HEK293 (cell line): Measurements from ENCODE around the gene TRAF3.

Source experiments
- CTCF ChIA-PET: fragments of 350-600 bp; formaldehyde crosslinking; extraction: SDS; loops from one replicate; lab custom pipeline; 2021; ENCODE audit warnings: antibody characterized with exemption; lab: Yijun Ruan, JAX
- POLR2A ChIA-PET: fragments of 300-600 bp; formaldehyde crosslinking; extraction: SDS; loops from one replicate; lab custom pipeline; 2020; ENCODE audit warnings: antibody characterized with exemption, inconsistent platforms; lab: Yijun Ruan, JAX
- H3K27ac ChIP-seq: fragments of 200-500 bp; sonication (Bioruptor generic); 2 replicates; pipeline ENCODE4 v1.5.1; 2014; ENCODE audit warnings: low read depth, low read length, control low read depth, inconsistent platforms; ENCODE audit errors: extremely low read depth
- H3K36me3 ChIP-seq, 2 experiments: fragments of 200-500 bp in 1 of 2; sonication (Bioruptor generic) in 1 of 2; 1 replicate in 1 of 2; 2 replicates in 1 of 2; pipeline ENCODE4 v1.5.1; 2014 to 2017; ENCODE audit warnings: inconsistent platforms in 2 of 2, low read length in 2 of 2; ENCODE audit not compliant: control insufficient read depth in 2 of 2, insufficient read depth in 1 of 2
- H3K4me1 ChIP-seq: fragments of 200-500 bp; sonication (Bioruptor generic); 2 replicates; pipeline ENCODE4 v1.5.1; 2014; ENCODE audit warnings: mild to moderate bottlenecking, low read length, inconsistent platforms; ENCODE audit not compliant: control insufficient read depth, insufficient read depth
- H3K4me3 ChIP-seq: 2 replicates; pipeline ENCODE4 v1.5.1; 2011; ENCODE audit warnings: low read depth, mild to moderate bottlenecking, control low read depth, low read length, moderate library complexity
- H3K9me3 ChIP-seq: fragments of 200-500 bp; sonication (Bioruptor generic); 2 replicates; pipeline ENCODE4 v1.5.1; 2014; ENCODE audit warnings: low read depth, low read length, inconsistent platforms; ENCODE audit not compliant: control insufficient read depth, insufficient read depth
- BCL6B ChIP-seq: fragments of 450-650 bp; formaldehyde crosslinking; IDR thresholded peaks from 2 replicates; pipeline ENCODE4 v1.5.1; 2017; ENCODE audit warnings: missing biosample characterization, missing genetic modification characterization
- OVOL3 ChIP-seq: fragments of 450-650 bp; formaldehyde crosslinking; IDR thresholded peaks from 2 replicates; pipeline ENCODE4 v1.5.1; 2016; ENCODE audit warnings: missing biosample characterization, missing genetic modification characterization
- PRDM2 ChIP-seq: fragments of 450-650 bp; formaldehyde crosslinking; IDR thresholded peaks from 2 replicates; pipeline ENCODE4 v1.5.1; 2016; ENCODE audit warnings: missing biosample characterization, missing genetic modification characterization, borderline replicate concordance
- SETDB1 ChIP-seq: IDR thresholded peaks from one replicate; pipeline ENCODE4 v1.6.1; 2017; ENCODE audit warnings: mild to moderate bottlenecking, low read length, moderate library complexity, mixed read lengths; ENCODE audit not compliant: insufficient read length
- ZBTB7A ChIP-seq: fragments of 450-650 bp; formaldehyde crosslinking; IDR thresholded peaks from 2 replicates; pipeline ENCODE4 v1.5.1; 2016; ENCODE audit warnings: low read depth, missing biosample characterization, missing genetic modification characterization
- ZEB2 ChIP-seq: fragments of 450-650 bp; formaldehyde crosslinking; IDR thresholded peaks from 2 replicates; pipeline ENCODE4 v1.5.1; 2016; ENCODE audit warnings: missing biosample characterization, missing genetic modification characterization
- ZNF146 ChIP-seq: fragments of 450-650 bp; formaldehyde crosslinking; IDR thresholded peaks from 2 replicates; pipeline ENCODE4 v1.5.1; 2016; ENCODE audit warnings: missing biosample characterization, missing genetic modification characterization
- ZNF157 ChIP-seq: fragments of 450-650 bp; formaldehyde crosslinking; IDR thresholded peaks from 2 replicates; pipeline ENCODE4 v1.5.1; 2016; ENCODE audit warnings: missing biosample characterization, missing genetic modification characterization
- ZNF24 ChIP-seq: fragments of 450-650 bp; formaldehyde crosslinking; IDR thresholded peaks from 2 replicates; pipeline ENCODE4 v1.5.1; 2016; ENCODE audit warnings: missing biosample characterization, missing genetic modification characterization
- ZNF26 ChIP-seq: fragments of 450-650 bp; formaldehyde crosslinking; IDR thresholded peaks from 2 replicates; pipeline ENCODE4 v1.5.1; 2016; ENCODE audit warnings: missing biosample characterization, missing genetic modification characterization
- ZNF404 ChIP-seq: fragments of 450-650 bp; formaldehyde crosslinking; IDR thresholded peaks from 2 replicates; pipeline ENCODE4 v1.5.1; 2017; ENCODE audit warnings: missing biosample characterization, missing genetic modification characterization
- ZNF416 ChIP-seq: fragments of 450-650 bp; formaldehyde crosslinking; IDR thresholded peaks from 2 replicates; pipeline ENCODE4 v1.5.1; 2016; ENCODE audit warnings: missing biosample characterization, missing genetic modification characterization
- ZNF48 ChIP-seq: fragments of 450-650 bp; formaldehyde crosslinking; IDR thresholded peaks from 2 replicates; pipeline ENCODE4 v1.5.1; 2016; ENCODE audit warnings: missing biosample characterization, missing genetic modification characterization
- ZNF514 ChIP-seq: fragments of 450-650 bp; formaldehyde crosslinking; IDR thresholded peaks from 2 replicates; pipeline ENCODE4 v1.5.1; 2016; ENCODE audit warnings: missing biosample characterization, missing genetic modification characterization
- ZNF621 ChIP-seq: fragments of 450-650 bp; formaldehyde crosslinking; IDR thresholded peaks from 2 replicates; pipeline ENCODE4 v1.5.1; 2017; ENCODE audit warnings: missing biosample characterization, missing genetic modification characterization
- ZNF623 ChIP-seq: fragments of 450-650 bp; formaldehyde crosslinking; IDR thresholded peaks from 2 replicates; pipeline ENCODE4 v1.5.1; 2016; ENCODE audit warnings: missing biosample characterization, missing genetic modification characterization
- ZNF658 ChIP-seq: fragments of 450-650 bp; formaldehyde crosslinking; IDR thresholded peaks from 2 replicates; pipeline ENCODE4; 2016; ENCODE audit warnings: missing biosample characterization, missing genetic modification characterization
- ZNF707 ChIP-seq: fragments of 450-650 bp; formaldehyde crosslinking; IDR thresholded peaks from 2 replicates; pipeline ENCODE4 v1.5.1; 2016; ENCODE audit warnings: missing biosample characterization, missing genetic modification characterization
- ZNF843 ChIP-seq: fragments of 450-650 bp; formaldehyde crosslinking; IDR thresholded peaks from 2 replicates; pipeline ENCODE4 v1.5.1; 2016; ENCODE audit warnings: missing biosample characterization, missing genetic modification characterization
- ZSCAN23 ChIP-seq: fragments of 450-650 bp; formaldehyde crosslinking; IDR thresholded peaks from 2 replicates; pipeline ENCODE4 v1.5.1; 2016; ENCODE audit warnings: missing biosample characterization, missing genetic modification characterization
- ZSCAN4 ChIP-seq: fragments of 450-650 bp; formaldehyde crosslinking; IDR thresholded peaks from 2 replicates; pipeline ENCODE4 v1.5.1; 2017; ENCODE audit warnings: missing biosample characterization, missing genetic modification characterization

TRAF3 gene

GRCh38 chr14:102891111-102891510 lies 113.9 kb downstream of the TRAF3 start (continued):
- no peak for TF ChIP-seq ZNF416
- TF ChIP-seq, all 188 proteins: peak for 0

- CTCF ChIA-PET = no interaction called here
- POLR2A ChIA-PET = no interaction called here
- Histone ChIP-seq H3K27ac (no peak overlapping the region), H3K4me1 (no peaks in the 10 kb centered on the region), H3K4me3 (no peak overlapping the region), H3K9me3 (no peaks in the 10 kb centered on the region), H3K36me3 (peaks cover 0 to 60% of the 10 kb centered on the region in 2 experiments; a peak in 2 of 3 replicates)
- TF ChIP-seq ZSCAN4 (tag by site-specific recombination) = no peak
- no peak for TF ChIP-seq ZNF146 (tag by site-specific recombination)
- no peak for TF ChIP-seq ZNF707 (tag by site-specific recombination)
- no peak for TF ChIP-seq ZNF658 (tag by site-specific recombination)
- TF ChIP-seq OVOL3 = no peak
- no peak for TF ChIP-seq ZNF843 (tag by site-specific recombination)
- TF ChIP-seq ZBTB7A (tag by site-specific recombination) = no peak
- no peak for TF ChIP-seq ZSCAN23
- TF ChIP-seq SETDB1 = no peak
These were observed 114.3 kb downstream of the TRAF3 start for GRCh38 chr14:102891556-102891955.

DNA sequence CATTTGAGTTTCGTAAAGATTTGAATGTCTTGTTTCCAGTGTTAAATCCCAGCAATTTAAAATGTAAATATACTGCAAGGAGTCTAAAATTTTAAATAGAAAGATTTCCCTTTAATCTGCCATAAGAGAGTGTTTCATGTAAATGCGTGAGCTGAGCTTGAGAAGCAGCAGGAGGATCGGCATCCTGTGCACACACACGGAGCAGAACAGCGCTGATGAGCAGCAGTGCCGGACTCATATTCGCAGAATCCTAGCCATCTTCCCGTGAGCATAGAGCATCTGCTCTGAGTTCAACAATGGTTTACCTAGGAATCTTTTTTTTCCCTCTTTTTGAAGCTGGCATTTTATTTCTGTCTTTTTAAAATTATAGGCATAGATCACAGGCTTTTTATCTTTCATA lies 115.4 kb downstream of the TRAF3 start:
- TF ChIP-seq ZNF157 (no peak), ZNF404 (tag by site-specific recombination) (no peak), ZNF26 (tag by site-specific recombination) (no peak), ZNF514 (tag by site-specific recombination) (no peak), ZNF24 (tag by site-specific recombination) (no peak), ZNF623 (no peak), OVOL3 (no peak)
- no peaks in the 10 kb centered on the region for H3K9me3 ChIP-seq
- CTCF ChIA-PET = no interaction called here
- no peaks in the 10 kb centered on the region for H3K4me1 ChIP-seq
- H3K4me3 ChIP-seq = no peak overlapping the region
- no peak overlapping the region for H3K27ac ChIP-seq
- peaks cover 0 to 58% of the 10 kb centered on the region in 2 experiments; a peak in 2 of 3 replicates for H3K36me3 ChIP-seq
- POLR2A ChIA-PET = no interaction called here

GRCh38 chr14:102893452-102893851 lies 116.2 kb downstream of the TRAF3 start:
- Histone ChIP-seq H3K36me3 (peaks cover 0 to 57% of the 10 kb centered on the region in 2 experiments; a peak in 2 of 3 replicates), H3K27ac (no peak overlapping the region)
- CTCF ChIA-PET = no interaction called here

More at GRCh38 chr14:102893452-102893851, 116.2 kb downstream of the TRAF3 start:
- no peak overlapping the region for H3K4me3 ChIP-seq
- no peak for TF ChIP-seq ZNF621 (tag by site-specific recombination)
- no peak for TF ChIP-seq ZNF48 (tag by site-specific recombination)
- no peak for TF ChIP-seq PRDM2 (tag by site-specific recombination)
- TF ChIP-seq ZEB2 (tag by site-specific recombination) = no peak
- TF ChIP-seq BCL6B (tag by site-specific recombination) = no peak
- POLR2A ChIA-PET = no interaction called here
- H3K9me3 ChIP-seq = no peaks in the 10 kb centered on the region
- H3K4me1 ChIP-seq = no peaks in the 10 kb centered on the region
